OCI-LY3 (cell line): ENCODE data around the gene KCTD21.

Source experiments
- EZH2phosphoT487 ChIP-seq: fragments of 200-600 bp; shearing (Covaris generic); IDR thresholded peaks from 2 replicates; pipeline ENCODE4 v1.6.1; 2018; ENCODE audit warnings: antibody characterized with exemption, mixed run types, low read depth
- TF ChIP-seq, protein P1 (sequence below): fragments of 200-600, 300-600 bp; sonication (generic); IDR thresholded peaks from 2 replicates; pipeline ENCODE4 v1.5.1; 2014; ENCODE audit warnings: antibody characterized with exemption, low read length, low read depth

DNA sequence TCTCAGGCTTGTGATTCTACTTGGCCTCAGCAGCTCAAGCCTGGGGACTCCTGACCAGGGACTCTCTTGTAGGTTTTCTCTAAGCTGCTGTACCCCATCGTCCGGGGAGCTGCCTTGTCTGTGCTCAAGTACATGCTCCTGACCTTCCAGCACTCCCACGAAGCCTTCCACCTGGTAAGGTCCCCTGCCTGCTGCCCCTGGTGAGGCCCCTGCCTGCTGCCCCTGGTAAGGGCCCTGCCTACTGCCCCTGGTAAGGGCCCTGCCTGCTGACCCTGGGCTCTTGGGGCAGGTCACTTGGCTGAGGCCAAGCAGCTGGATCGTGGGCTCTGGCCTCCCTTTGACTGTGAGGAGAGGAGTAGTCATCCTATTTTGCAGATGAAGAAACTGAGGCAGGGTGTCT is 11.6 kb upstream of the KCTD21 start:
- TF ChIP-seq, protein P1, sequence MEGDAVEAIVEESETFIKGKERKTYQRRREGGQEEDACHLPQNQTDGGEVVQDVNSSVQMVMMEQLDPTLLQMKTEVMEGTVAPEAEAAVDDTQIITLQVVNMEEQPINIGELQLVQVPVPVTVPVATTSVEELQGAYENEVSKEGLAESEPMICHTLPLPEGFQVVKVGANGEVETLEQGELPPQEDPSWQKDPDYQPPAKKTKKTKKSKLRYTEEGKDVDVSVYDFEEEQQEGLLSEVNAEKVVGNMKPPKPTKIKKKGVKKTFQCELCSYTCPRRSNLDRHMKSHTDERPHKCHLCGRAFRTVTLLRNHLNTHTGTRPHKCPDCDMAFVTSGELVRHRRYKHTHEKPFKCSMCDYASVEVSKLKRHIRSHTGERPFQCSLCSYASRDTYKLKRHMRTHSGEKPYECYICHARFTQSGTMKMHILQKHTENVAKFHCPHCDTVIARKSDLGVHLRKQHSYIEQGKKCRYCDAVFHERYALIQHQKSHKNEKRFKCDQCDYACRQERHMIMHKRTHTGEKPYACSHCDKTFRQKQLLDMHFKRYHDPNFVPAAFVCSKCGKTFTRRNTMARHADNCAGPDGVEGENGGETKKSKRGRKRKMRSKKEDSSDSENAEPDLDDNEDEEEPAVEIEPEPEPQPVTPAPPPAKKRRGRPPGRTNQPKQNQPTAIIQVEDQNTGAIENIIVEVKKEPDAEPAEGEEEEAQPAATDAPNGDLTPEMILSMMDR = no peak
- TF ChIP-seq EZH2phosphoT487 = no peak
